Left ventricle myocardium inferior (tissue), 1 donor: Measurements from ENCODE around the gene RFESD. TPM values are rescaled to one million over a fixed set of nuclear protein-coding genes. Genes with fewer than 3 reads are reported as not detected.

Experiments used
- DNase-seq: peaks from one replicate; pipeline ENCODE4 v3.0.0-alpha.2; 2020
- H3K27ac ChIP-seq: fragments of 200-600 bp; replicated peaks from 2 replicates; pipeline ENCODE4 v1.8.0; 2021
- H3K27me3 ChIP-seq: fragments of 200-600 bp; 2 replicates; pipeline ENCODE4 v1.8.0; 2021; ENCODE audit warnings: low read depth
- H3K36me3 ChIP-seq: fragments of 200-600 bp; 2 replicates; pipeline ENCODE4 v1.8.0; 2021
- H3K4me1 ChIP-seq: fragments of 200-600 bp; 2 replicates; pipeline ENCODE4 v1.8.0; 2021
- H3K4me3 ChIP-seq: fragments of 200-600 bp; 2 replicates; pipeline ENCODE4 v1.8.0; 2021; ENCODE audit warnings: mild to moderate bottlenecking, moderate library complexity
- H3K9me3 ChIP-seq: fragments of 200-600 bp; replicated peaks from 2 replicates; pipeline ENCODE4 v1.8.0; 2021
- CTCF ChIP-seq: fragments of 200-600 bp; IDR thresholded peaks from 2 replicates; pipeline ENCODE4 v1.8.0; 2021; ENCODE audit warnings: antibody characterized with exemption, mild to moderate bottlenecking, borderline replicate concordance
- intact Hi-C: fragments of 100-400 bp; cut with micrococcal nuclease; formaldehyde crosslinking; loops from one replicate; pipeline ENCODE4 v1.11.0; 2022
- total RNA-seq: library from RNA; stranded (reverse); fragmentation: NEBNext Ultra II Directional; extraction: Animal tissue kit (Norgen Biotek cat#: 25700); gene quantifications from one replicate; pipeline ENCODE4 v1.2.1, GENCODE V29; 2021
- donor health status: DM: no; HTN: yes; CAD: no; lungs with severe emphysema.

RFESD gene
- total RNA-seq, 1 donor from 2014 or later: 2.8 TPM

- intact Hi-C loops: no loop called here
- H3K4me1 ChIP-seq: peaks cover 24% of the 10 kb centered on the region
- peaks cover 8% of the 10 kb centered on the region for H3K27me3 ChIP-seq
- peak overlapping the region; percentile 76 for H3K4me3 ChIP-seq
- no peak for TF ChIP-seq CTCF
- H3K9me3 ChIP-seq: no peaks in the 10 kb centered on the region
- H3K36me3 ChIP-seq: no peaks in the 10 kb centered on the region
- no peak for DNase-seq
- H3K27ac ChIP-seq: no peak overlapping the region
Observed at GRCh38 chr5:95621839-95622629, 24.5 kb upstream of the RFESD start.

- intact Hi-C loops: no loop called here
- Histone ChIP-seq H3K27ac (no peak overlapping the region), H3K4me1 (peaks cover 24% of the 10 kb centered on the region), H3K36me3 (no peaks in the 10 kb centered on the region), H3K4me3 (no peak overlapping the region), H3K27me3 (peaks cover 8% of the 10 kb centered on the region), H3K9me3 (no peaks in the 10 kb centered on the region)
- no peak for DNase-seq
- no peak for TF ChIP-seq CTCF
Observed at GRCh38 chr5:95623706-95624105, 22.9 kb upstream of the RFESD start.

GRCh38 chr5:95624368-95624767 is 22.2 kb upstream of the RFESD start:
- Histone ChIP-seq H3K27me3 (peaks cover 6% of the 10 kb centered on the region), H3K9me3 (no peaks in the 10 kb centered on the region), H3K4me3 (no peak overlapping the region), H3K27ac (no peak overlapping the region), H3K4me1 (peaks cover 21% of the 10 kb centered on the region), H3K36me3 (no peaks in the 10 kb centered on the region)
- DNase-seq: no peak
- TF ChIP-seq CTCF: no peak
- intact Hi-C loops: no loop called here

GRCh38 chr5:95626701-95627100 is 19.9 kb upstream of the RFESD start:
- intact Hi-C loops: no loop called here
- no peak overlapping the region for H3K4me3 ChIP-seq
- no peak overlapping the region for H3K27ac ChIP-seq
- no peaks in the 10 kb centered on the region for H3K9me3 ChIP-seq
- no peaks in the 10 kb centered on the region for H3K36me3 ChIP-seq
- peaks cover 8% of the 10 kb centered on the region for H3K4me1 ChIP-seq
- TF ChIP-seq CTCF: no peak
- no peaks in the 10 kb centered on the region for H3K27me3 ChIP-seq
- no peak for DNase-seq

- H3K36me3 ChIP-seq: no peaks in the 10 kb centered on the region
Observed at GRCh38 chr5:95627971-95628810, 18.4 kb upstream of the RFESD start.

More at GRCh38 chr5:95627971-95628810, 18.4 kb upstream of the RFESD start:
- no peak for DNase-seq
- intact Hi-C loops: no loop called here
- peaks cover 13% of the 10 kb centered on the region for H3K4me1 ChIP-seq
- TF ChIP-seq CTCF: no peak
- no peaks in the 10 kb centered on the region for H3K27me3 ChIP-seq
- H3K27ac ChIP-seq: no peak overlapping the region
- no peak overlapping the region for H3K4me3 ChIP-seq
- H3K9me3 ChIP-seq: no peaks in the 10 kb centered on the region
